B cell (primary cell): ENCODE measurements around the gene RUSF1. TPM values are rescaled to one million over a fixed set of nuclear protein-coding genes. Genes with fewer than 3 reads are reported as not detected.

ENCODE experiments used
- ATAC-seq: fragments of 200-7000 bp; cut with Tn5 transposase; one replicate; pipeline ENCODE4 v1.10.0; 2021; ENCODE audit warnings: low read depth, mild to moderate bottlenecking, moderate number of reproducible peaks, moderate library complexity
- CTCF ChIA-PET: fragments of 350-600 bp; sonication (Branson Sonifier 250); formaldehyde crosslinking; loops from one replicate; lab custom pipeline; 2021; ENCODE audit warnings: antibody characterized with exemption, inconsistent platforms; lab: Charles Lee
- POLR2A ChIA-PET: fragments of 350-600 bp; sonication (Branson Sonifier 250); formaldehyde crosslinking; loops from one replicate; lab custom pipeline; 2021; ENCODE audit warnings: antibody characterized with exemption; lab: Charles Lee
- DNase-seq: peaks from one replicate; pipeline ENCODE4 v3.0.0; 2013
- H2AFZ ChIP-seq: 2 replicates; pipeline ENCODE4 v1.6.1; 2012; ENCODE audit warnings: mild to moderate bottlenecking, low read depth, low read length; ENCODE audit not compliant: insufficient read depth, poor library complexity, severe bottlenecking
- H3K27ac ChIP-seq, 2 donors: 1 replicate in 1 of 2; 2 replicates in 1 of 2; pipeline ENCODE4 v1.5.1; 2012 to 2013; ENCODE audit warnings: low read length in 2 of 2, mild to moderate bottlenecking in 2 of 2, moderate library complexity in 1 of 2
- H3K27me3 ChIP-seq, 4 experiments: fragments of 200-600 bp in 1 of 4; sonication (generic) in 1 of 4; replicated peaks in 1 of 4; 1 replicate in 2 of 4; 2 replicates in 2 of 4; pipeline versions ENCODE4 v1.6.1 to v1.7.0; 2013 to 2016; ENCODE audit warnings: low read length in 3 of 4, mild to moderate bottlenecking in 2 of 4, mixed read lengths in 1 of 4, moderate library complexity in 1 of 4; ENCODE audit not compliant: insufficient read depth in 4 of 4, control insufficient read depth in 3 of 4; ENCODE audit errors: control extremely low read depth in 1 of 4
- H3K36me3 ChIP-seq, 2 experiments: replicated peaks in 1 of 2; 1 replicate in 1 of 2; 2 replicates in 1 of 2; pipeline versions ENCODE4 v1.6.1 to v1.7.1; 2013; ENCODE audit warnings: low read length in 1 of 2; ENCODE audit not compliant: insufficient read depth in 2 of 2, control insufficient read depth in 1 of 2; ENCODE audit errors: control extremely low read depth in 1 of 2, extremely low read depth in 1 of 2
- H3K4me1 ChIP-seq, 2 donors: fragments of 200-600 bp in 1 of 2; sonication (generic) in 1 of 2; 1 replicate in 1 of 2; 2 replicates in 1 of 2; pipeline versions ENCODE4 v1.5.1 to v1.6.1; 2013 to 2017; ENCODE audit warnings: low read length in 2 of 2; ENCODE audit not compliant: control insufficient read depth in 2 of 2, insufficient read depth in 2 of 2
- H3K4me2 ChIP-seq: replicated peaks from 2 replicates; pipeline ENCODE3; 2012; ENCODE audit warnings: mild to moderate bottlenecking, low read depth, low read length; ENCODE audit not compliant: poor library complexity, severe bottlenecking
- H3K4me3 ChIP-seq, 5 experiments: fragments of 200-600 bp in 1 of 5; sonication (generic) in 1 of 5; 1 replicate in 3 of 5; 2 replicates in 2 of 5; pipeline versions ENCODE4 v1.5.1 to v1.7.0; 2011 to 2016; ENCODE audit warnings: low read length in 4 of 5, mild to moderate bottlenecking in 4 of 5, low read depth in 2 of 5, control low read depth in 1 of 5, moderate library complexity in 1 of 5; ENCODE audit not compliant: insufficient read depth in 1 of 5; ENCODE audit errors: control extremely low read depth in 1 of 5, extremely low read depth in 1 of 5
- H3K79me2 ChIP-seq: fragments of 200-600 bp; sonication (generic); one replicate; pipeline ENCODE4 v1.6.0; 2016; ENCODE audit warnings: low read length; ENCODE audit not compliant: control insufficient read depth, insufficient read depth
- H3K9ac ChIP-seq: fragments of 200-600 bp; sonication (generic); 2 replicates; pipeline ENCODE4 v1.6.1; 2017; ENCODE audit warnings: mild to moderate bottlenecking, low read length, moderate library complexity
- H3K9me3 ChIP-seq, 3 donors: one replicate each; pipeline versions ENCODE4 v1.6.1 to v1.7.1; 2013; ENCODE audit warnings: low read length in 2 of 3; ENCODE audit not compliant: control insufficient read depth in 2 of 3, insufficient read depth in 1 of 3; ENCODE audit errors: control extremely low read depth in 1 of 3
- H4K20me1 ChIP-seq: 2 replicates; pipeline ENCODE4 v1.6.0; 2012; ENCODE audit warnings: mild to moderate bottlenecking, low read length; ENCODE audit not compliant: insufficient read depth, control insufficient read depth, poor library complexity, severe bottlenecking
- H3K27ac Mint-ChIP-seq: one replicate; pipeline ENCODE4 v1.8.0; 2021; ENCODE audit warnings: mixed read lengths
- H3K27me3 Mint-ChIP-seq: one replicate; pipeline ENCODE4 v1.8.0; 2021; ENCODE audit warnings: mixed read lengths
- H3K4me1 Mint-ChIP-seq: one replicate; pipeline ENCODE4 v1.8.0; 2021; ENCODE audit warnings: mixed read lengths
- H3K4me3 Mint-ChIP-seq: one replicate; pipeline ENCODE4 v1.8.0; 2021; ENCODE audit warnings: mixed read lengths
- H3K9me3 Mint-ChIP-seq: one replicate; pipeline ENCODE4 v1.8.0; 2022; ENCODE audit warnings: mixed read lengths; ENCODE audit not compliant: insufficient read depth
- CTCF ChIP-seq: fragments of 200-600 bp; IDR thresholded peaks from one replicate; pipeline ENCODE4 v1.8.0; 2022; ENCODE audit warnings: antibody characterized with exemption, mild to moderate bottlenecking
- EZH2 ChIP-seq: IDR thresholded peaks from 2 replicates; pipeline ENCODE4 v1.6.1; 2012; ENCODE audit warnings: borderline replicate concordance, low read depth, mild to moderate bottlenecking, moderate library complexity, low read length; ENCODE audit not compliant: insufficient read depth, poor library complexity, severe bottlenecking
- WGBS: methylation state at CpG from one replicate; pipeline ENCODE4 v1.1.5; 2013; ENCODE audit warnings: missing lambda C conversion rate; ENCODE audit not compliant: insufficient coverage; 5-methylcytosine and 5-hydroxymethylcytosine counted together
- intact Hi-C: fragments of 100-400 bp; cut with micrococcal nuclease; formaldehyde crosslinking; loops from one replicate; pipeline ENCODE4 v1.10.0; 2022
- polyA plus RNA-seq: library from polyadenylated mRNA; depleted of rRNA; stranded (reverse); fragments of >200 nt; gene quantifications from 2 replicates; pipeline ENCODE4 v1.2.3, GENCODE V29; 2012
- total RNA-seq, 2 donors: library from RNA; stranded (reverse); fragments of 120-200 nt in 1 of 2; gene quantifications; 1 replicate in 1 of 2; 2 replicates in 1 of 2; pipeline versions ENCODE4 v1.2.3 to v1.2.4, GENCODE V29; 2013 to 2022

The RUSF1 gene
- total and polyA plus RNA-seq, 2 donors (not counting 1 experiment from before 2014, with no cell fraction given): 103 to 132 TPM

- peaks cover 19% of the 10 kb centered on the region for H3K4me1 Mint-ChIP-seq
- ATAC-seq (no peak), DNase-seq (no peak)
- H3K27ac Mint-ChIP-seq: no peak overlapping the region
- H3K36me3 ChIP-seq: no peaks in the 10 kb centered on the region
- ChIA-PET POLR2A (interaction anchor here (0.6 to 0.9 kb wide), 3 partner anchors 262 to 447 kb away, joined by 3 to 4 read pairs (median 3); partner anchors contain the start of gene FUS), CTCF (interaction anchor here (0.6 to 4.9 kb wide), 12 partner anchors 10 to 597 kb away, joined by 3 to 63 read pairs (median 6); partner anchors contain the start of genes ARMC5 and HSD3B7)
- no peaks in the 10 kb centered on the region for H4K20me1 ChIP-seq
- H3K9me3 Mint-ChIP-seq: no peaks in the 10 kb centered on the region
- peak overlapping the region; percentile 100 for H3K4me2 ChIP-seq
- peaks cover 11 to 12% of the 10 kb centered on the region in 2 donors for H3K4me1 ChIP-seq
- H3K4me3 Mint-ChIP-seq: peak overlapping the region; percentile 82
- peaks cover 0 to 6% (median 2%) of the 10 kb centered on the region in 4 experiments for H3K27me3 ChIP-seq
- 79% methylated on average over 15 of the region's 34 CpGs for WGBS
- no peaks in the 10 kb centered on the region for H3K79me2 ChIP-seq
- TF ChIP-seq CTCF (no peak), EZH2 (no peak)
- H3K27me3 Mint-ChIP-seq: peaks cover 3% of the 10 kb centered on the region
- peak overlapping the region in 1 of 5 experiments; percentile 71 for H3K4me3 ChIP-seq
- H2AFZ ChIP-seq: peak overlapping the region; percentile 98
- intact Hi-C loops: loop anchor here (2.0 to 5.0 kb wide), 3 partner anchors 17 to 240 kb away; partner anchors contain the start of genes ARMC5 and PYCARD
- no peaks in the 10 kb centered on the region for H3K9me3 ChIP-seq
- H3K27ac ChIP-seq: no peak overlapping the region
- H3K9ac ChIP-seq: no peak overlapping the region
These were observed 66.2 kb downstream of the RUSF1 start for GRCh38 chr16:31441956-31442355.

DNA sequence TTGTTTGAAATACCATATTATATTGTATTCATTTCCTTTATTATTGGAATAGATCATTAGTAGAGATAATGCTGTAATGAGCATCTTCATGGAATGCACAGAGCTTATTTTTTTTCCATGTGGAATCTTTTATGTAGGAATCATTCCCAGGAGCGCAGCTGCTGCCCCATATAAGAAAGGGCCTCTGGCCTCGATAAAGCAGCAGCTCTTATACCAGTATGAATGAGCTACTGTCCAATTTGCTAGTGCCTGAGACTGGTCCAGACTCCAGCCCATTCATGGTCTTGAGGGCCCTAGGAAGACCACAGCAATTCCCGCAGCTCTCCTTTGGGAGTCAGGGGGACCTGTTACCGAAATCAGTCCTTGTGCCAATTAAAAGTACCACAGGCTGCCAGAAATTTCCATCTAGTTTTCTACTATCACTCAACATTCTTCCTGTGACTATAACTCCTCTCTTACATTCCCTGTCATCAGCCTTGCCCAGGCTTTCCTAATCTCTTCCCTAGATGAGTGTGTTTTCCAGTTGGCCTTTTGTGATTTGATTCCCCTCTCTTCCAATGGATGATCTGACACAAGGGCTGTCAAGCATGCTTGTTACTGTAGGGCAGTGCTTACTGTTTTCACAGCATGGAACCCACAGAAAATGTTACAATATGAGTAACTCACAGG, 67.5 kb downstream of the RUSF1 start:
- no peak overlapping the region for H2AFZ ChIP-seq
- no peak overlapping the region for H3K27ac ChIP-seq
- H3K4me1 ChIP-seq: peaks cover 11 to 12% of the 10 kb centered on the region in 2 donors
- no peaks in the 10 kb centered on the region for H3K79me2 ChIP-seq
- no peak overlapping the region for H3K27ac Mint-ChIP-seq
- H3K36me3 ChIP-seq: no peaks in the 10 kb centered on the region
- 98% methylated on average over 4 of the region's 4 CpGs for WGBS
- ChIA-PET CTCF (interaction anchor here (0.6 to 1.3 kb wide), 2 partner anchors 282 to 456 kb away, joined by 3 to 4 read pairs; partner anchors contain the start of gene HSD3B7), POLR2A (interaction anchor here (0.5 kb wide), 1 partner anchor 710 kb away, joined by 5 read pairs; no protein-coding TSS in a partner anchor)
- no peak overlapping the region for H3K9ac ChIP-seq
- ATAC-seq (no peak), DNase-seq (no peak)
- H3K4me3 Mint-ChIP-seq: no peak overlapping the region
- TF ChIP-seq CTCF (no peak), EZH2 (no peak)
- H3K27me3 Mint-ChIP-seq: peaks cover 3% of the 10 kb centered on the region
- H4K20me1 ChIP-seq: no peaks in the 10 kb centered on the region
- intact Hi-C loops: loop anchor here (5.0 kb wide), 1 partner anchor 238 kb away; the partner anchor contains the start of gene PYCARD
- peaks cover 0 to 6% (median 2%) of the 10 kb centered on the region in 4 experiments for H3K27me3 ChIP-seq
- H3K9me3 Mint-ChIP-seq: no peaks in the 10 kb centered on the region
- no peak overlapping the region for H3K4me2 ChIP-seq
- no peaks in the 10 kb centered on the region for H3K9me3 ChIP-seq
- no peak overlapping the region for H3K4me3 ChIP-seq
- peaks cover 19% of the 10 kb centered on the region for H3K4me1 Mint-ChIP-seq
